ENCODE results near the gene LGR4.

The LGR4 gene

DNA sequence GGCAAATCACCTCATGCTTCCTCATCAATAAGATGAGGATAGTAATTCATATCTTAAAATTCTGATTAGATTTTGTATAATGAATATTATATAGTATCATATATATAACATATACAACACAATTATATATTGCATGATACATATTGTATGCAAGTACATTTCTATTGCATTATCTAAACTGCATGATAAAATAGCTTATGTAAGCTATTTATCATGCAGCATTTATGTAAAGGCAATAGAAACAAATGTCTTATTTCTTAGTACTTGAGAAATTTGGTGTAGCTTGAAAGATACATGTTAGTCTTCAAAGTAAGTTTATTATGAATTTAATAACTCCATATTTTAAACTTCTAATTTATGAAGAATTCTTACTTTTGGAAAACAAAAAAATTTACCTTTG, 28.5 kb upstream of the LGR4 start:
- H3K4me3 ChIP-seq (ENCODE audit: low read depth, low read length) = no peak overlapping the region
- TF ChIP-seq CTCF (IDR thresholded peaks at IDR 0.05; ENCODE audit: low read depth, low read length) = no peak

GRCh38 chr11:27497911-27498310, 25.3 kb upstream of the LGR4 start:
- no peak for TF ChIP-seq CTCF (IDR thresholded peaks at IDR 0.05; ENCODE audit: low read depth, low read length)
- no peak overlapping the region for H3K4me3 ChIP-seq (ENCODE audit: low read depth, low read length)

DNA sequence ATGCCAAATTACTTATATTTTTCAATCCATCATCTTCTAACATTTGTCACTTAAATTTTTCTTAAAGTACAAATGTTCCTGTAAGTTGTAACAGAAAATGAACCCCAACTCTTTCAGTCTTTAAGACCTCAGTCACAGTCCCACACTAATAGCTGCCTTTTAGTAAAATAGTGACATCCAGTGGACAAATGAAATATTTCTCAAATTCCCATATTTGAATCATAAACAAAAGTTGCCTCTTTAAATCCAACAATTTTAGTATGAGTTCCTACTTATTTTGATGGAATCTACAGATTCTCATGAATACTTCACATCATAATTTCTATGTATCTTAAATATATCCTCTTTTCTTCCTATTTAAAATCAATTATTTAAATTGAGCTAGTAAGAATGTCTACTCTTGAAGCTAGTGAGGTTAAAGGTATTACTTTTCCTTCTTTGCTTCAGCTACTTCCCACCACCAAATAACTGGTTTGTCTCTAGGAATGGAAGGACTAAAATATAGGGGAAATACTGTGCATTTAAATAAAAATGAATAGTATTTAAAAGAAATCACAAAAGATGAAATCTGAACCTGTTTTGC, 24.8 kb upstream of the LGR4 start:
- H3K4me3 ChIP-seq (ENCODE audit: low read depth, low read length) = no peak overlapping the region
- no peak for TF ChIP-seq CTCF (IDR thresholded peaks at IDR 0.05; ENCODE audit: low read depth, low read length)

DNA sequence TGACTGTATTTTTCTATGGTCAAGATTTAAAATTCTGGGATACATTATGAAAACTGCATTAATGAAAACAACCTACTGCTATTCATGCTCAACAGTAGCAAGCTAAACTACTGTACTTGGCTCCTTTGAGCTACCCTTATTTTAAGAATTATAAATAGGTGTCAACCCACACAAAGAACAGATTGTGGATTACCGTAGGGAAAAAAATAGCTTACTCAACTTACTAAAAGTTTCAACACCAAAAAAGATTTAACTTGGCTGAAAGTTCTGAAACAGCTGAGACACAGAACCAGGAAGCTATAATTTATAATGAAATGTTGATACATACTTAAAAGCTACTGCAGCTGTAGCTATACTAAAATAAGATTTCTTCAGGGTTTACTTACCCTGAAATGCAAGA, 23.9 kb upstream of the LGR4 start:
- TF ChIP-seq CTCF (IDR thresholded peaks at IDR 0.05; ENCODE audit: low read depth, low read length) = no peak

DNA sequence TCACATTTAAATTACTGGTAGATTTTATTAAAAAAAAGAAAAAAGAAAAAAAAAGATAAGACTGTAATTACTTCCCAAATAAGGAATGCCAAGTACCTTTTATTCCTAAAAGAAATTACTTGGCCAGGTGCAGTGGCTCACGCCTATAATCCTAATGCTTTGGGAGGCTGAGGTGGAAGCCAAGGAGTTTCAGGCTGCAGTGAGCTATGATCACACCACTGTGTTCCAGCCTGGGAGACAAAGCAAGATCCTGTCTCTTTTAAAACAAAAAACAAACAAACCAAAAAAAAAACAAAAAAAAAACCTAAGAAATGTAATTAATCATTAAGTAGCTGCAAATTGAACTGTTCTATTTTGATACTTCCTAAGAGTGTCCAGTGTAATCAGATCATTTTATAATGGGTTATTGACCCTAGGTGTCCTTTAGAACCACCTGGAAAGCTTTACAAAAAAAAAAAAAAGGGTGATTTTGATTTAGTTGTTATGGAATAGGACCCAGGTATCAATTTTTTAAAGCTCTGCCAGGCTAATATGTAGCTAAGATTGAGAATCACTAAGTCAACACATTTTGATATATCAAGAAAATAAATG, 23.2 kb upstream of the LGR4 start:
- no peak overlapping the region for H3K4me3 ChIP-seq (ENCODE audit: low read depth, low read length)
- no peak for TF ChIP-seq CTCF (IDR thresholded peaks at IDR 0.05; ENCODE audit: low read depth, low read length)

More for the DNA sequence above, 23.9 kb upstream of the LGR4 start:
- H3K4me3 ChIP-seq (ENCODE audit: low read depth, low read length) = no peak overlapping the region

GRCh38 chr11:27489092-27489491, 16.5 kb upstream of the LGR4 start:
- TF ChIP-seq CTCF (IDR thresholded peaks at IDR 0.05; ENCODE audit: low read depth, low read length) = no peak
- H3K4me3 ChIP-seq (ENCODE audit: low read depth, low read length) = no peak overlapping the region

DNA sequence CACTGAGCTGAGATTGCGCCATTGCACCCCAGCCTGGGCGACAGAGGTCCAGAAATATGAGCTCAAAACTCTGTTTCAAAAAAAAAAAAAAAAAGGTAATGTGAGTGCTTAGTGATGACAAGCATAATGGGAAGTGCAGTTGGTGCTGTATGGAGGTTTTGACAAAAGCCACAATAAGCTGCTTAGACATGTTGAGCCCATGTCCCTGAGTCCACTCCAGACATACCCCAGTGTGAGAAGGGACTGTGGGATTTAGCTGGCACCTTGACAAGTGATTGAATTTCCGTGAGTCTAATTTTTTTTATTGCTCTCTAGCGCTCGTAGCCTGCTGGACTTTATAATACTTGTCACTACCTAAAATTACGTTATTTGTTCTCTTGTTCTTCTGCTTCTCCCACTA, 15.1 kb upstream of the LGR4 start:
- no peak for TF ChIP-seq CTCF (IDR thresholded peaks at IDR 0.05; ENCODE audit: low read depth, low read length)

More for the DNA sequence above, 15.1 kb upstream of the LGR4 start:
- no peak overlapping the region for H3K4me3 ChIP-seq (ENCODE audit: low read depth, low read length)

All from WI38 (cell line).